ENCODE results near the gene SATB1.

The SATB1 gene

GRCh38 chr3:18351823-18352744 lies 73.1 kb downstream of the SATB1 start:
- Mint-ChIP-seq H3K27me3 (ENCODE audit: low read depth, poor library complexity) (no peaks in the 10 kb centered on the region), H3K4me3 (peak overlapping the region; percentile 28), H3K4me1 (peaks cover 46% of the 10 kb centered on the region), H3K36me3 (ENCODE audit: low read depth) (peaks cover 40% of the 10 kb centered on the region), H3K9me3 (no peaks in the 10 kb centered on the region), H3K27ac (peak overlapping the region; percentile 88)
- DNase-seq = no peak
- no peak for TF ChIP-seq CTCF (IDR thresholded peaks at IDR 0.05)

GRCh38 chr3:18351069-18351628 lies 74.0 kb downstream of the SATB1 start:
- Mint-ChIP-seq H3K4me1 (peaks cover 41% of the 10 kb centered on the region), H3K27ac (peak overlapping the region; percentile 98), H3K4me3 (peak overlapping the region; percentile 44), H3K9me3 (no peaks in the 10 kb centered on the region), H3K36me3 (ENCODE audit: low read depth) (peaks cover 40% of the 10 kb centered on the region), H3K27me3 (ENCODE audit: low read depth, poor library complexity) (no peaks in the 10 kb centered on the region)
- DNase-seq = no peak
- TF ChIP-seq CTCF (IDR thresholded peaks at IDR 0.05) = no peak

GRCh38 chr3:18349197-18349798 lies 75.8 kb downstream of the SATB1 start:
- Mint-ChIP-seq H3K27ac (peak overlapping the region; percentile 54), H3K36me3 (ENCODE audit: low read depth) (peaks cover 40% of the 10 kb centered on the region), H3K27me3 (ENCODE audit: low read depth, poor library complexity) (no peaks in the 10 kb centered on the region), H3K4me3 (no peak overlapping the region), H3K4me1 (peaks cover 22% of the 10 kb centered on the region), H3K9me3 (no peaks in the 10 kb centered on the region)
- TF ChIP-seq CTCF (IDR thresholded peaks at IDR 0.05) = no peak
- DNase-seq = no peak

GRCh38 chr3:18346097-18346496 lies 79.0 kb downstream of the SATB1 start:
- H3K4me3 Mint-ChIP-seq = no peak overlapping the region
- no peak overlapping the region for H3K27ac Mint-ChIP-seq
- no peaks in the 10 kb centered on the region for H3K27me3 Mint-ChIP-seq (ENCODE audit: low read depth, poor library complexity)
- no peak for DNase-seq
- no peak for TF ChIP-seq CTCF (IDR thresholded peaks at IDR 0.05)
- H3K9me3 Mint-ChIP-seq = no peaks in the 10 kb centered on the region
- peaks cover 23% of the 10 kb centered on the region for H3K36me3 Mint-ChIP-seq (ENCODE audit: low read depth)
- peaks cover 10% of the 10 kb centered on the region for H3K4me1 Mint-ChIP-seq

GRCh38 chr3:18345015-18345367 lies 80.1 kb downstream of the SATB1 start:
- peaks cover 5% of the 10 kb centered on the region for H3K4me1 Mint-ChIP-seq
- TF ChIP-seq CTCF (IDR thresholded peaks at IDR 0.05) = no peak
- DNase-seq = no peak
- H3K4me3 Mint-ChIP-seq = no peak overlapping the region
- H3K27ac Mint-ChIP-seq = no peak overlapping the region
- no peaks in the 10 kb centered on the region for H3K27me3 Mint-ChIP-seq (ENCODE audit: low read depth, poor library complexity)
- H3K36me3 Mint-ChIP-seq (ENCODE audit: low read depth) = peaks cover 19% of the 10 kb centered on the region
- H3K9me3 Mint-ChIP-seq = no peaks in the 10 kb centered on the region
